Endodermal cell (in vitro differentiated cells): Measurements from ENCODE around the gene MINK1. TPM values are rescaled to one million over a fixed set of nuclear protein-coding genes. Genes with fewer than 3 reads are reported as not detected.
"Not testable (repeated sequence)": the region's sequence is repeated elsewhere in the genome, so short reads cannot be mapped to it uniquely, and the experiment has no call there.

Source experiments
- DNase-seq: peaks from one replicate; pipeline ENCODE4 v3.0.0-alpha.2; 2017
- H3K27ac ChIP-seq: 2 replicates; pipeline ENCODE4 v1.5.1; 2013; ENCODE audit warnings: mild to moderate bottlenecking, low read depth, low read length, moderate library complexity
- H3K27me3 ChIP-seq: 2 replicates; pipeline ENCODE4 v1.6.1; 2013; ENCODE audit warnings: mild to moderate bottlenecking, low read length, moderate library complexity; ENCODE audit not compliant: insufficient read depth, control insufficient read depth, poor library complexity, severe bottlenecking
- H3K36me3 ChIP-seq: 2 replicates; pipeline ENCODE4 v1.7.0; 2013; ENCODE audit warnings: mild to moderate bottlenecking, low read length, moderate library complexity; ENCODE audit not compliant: control insufficient read depth, insufficient read depth
- H3K4me1 ChIP-seq: one replicate; pipeline ENCODE4 v1.7.0; 2013; ENCODE audit warnings: low read length; ENCODE audit not compliant: control insufficient read depth, insufficient read depth
- H3K4me3 ChIP-seq: 2 replicates; pipeline ENCODE4 v1.5.1; 2013; ENCODE audit warnings: mild to moderate bottlenecking, low read length, moderate library complexity
- H3K9ac ChIP-seq: 2 replicates; pipeline ENCODE4 v1.6.1; 2013; ENCODE audit warnings: mild to moderate bottlenecking, low read length, moderate library complexity; ENCODE audit not compliant: poor library complexity, severe bottlenecking; ENCODE audit errors: extremely low read depth
- H3K9me3 ChIP-seq: 2 replicates; pipeline ENCODE4 v1.6.1; 2013; ENCODE audit warnings: mild to moderate bottlenecking, low read length, moderate library complexity; ENCODE audit not compliant: control insufficient read depth
- H3K27ac Mint-ChIP-seq: 2 replicates; pipeline ENCODE4 v1.8.0; 2020; ENCODE audit warnings: mixed read lengths
- H3K27me3 Mint-ChIP-seq: 2 replicates; pipeline ENCODE4 v1.8.0; 2021; ENCODE audit warnings: mild to moderate bottlenecking, mixed read lengths; ENCODE audit not compliant: insufficient read depth
- H3K36me3 Mint-ChIP-seq: 2 replicates; pipeline ENCODE4 v1.8.0; 2020; ENCODE audit warnings: low read depth, mixed read lengths
- H3K4me1 Mint-ChIP-seq: 2 replicates; pipeline ENCODE4 v1.8.0; 2020; ENCODE audit warnings: mixed read lengths
- H3K4me3 Mint-ChIP-seq: 2 replicates; pipeline ENCODE4 v1.8.0; 2020; ENCODE audit warnings: mild to moderate bottlenecking, moderate library complexity, mixed read lengths
- H3K9me3 Mint-ChIP-seq: 2 replicates; pipeline ENCODE4 v1.8.0; 2020; ENCODE audit warnings: mild to moderate bottlenecking, mixed read lengths
- WGBS, 2 experiments: methylation state at CpG; one replicate each; pipeline versions ENCODE4 v1.1.5 to v1.1.7; 2013; ENCODE audit warnings: missing lambda C conversion rate in 2 of 2, mixed read lengths in 1 of 2; ENCODE audit not compliant: insufficient coverage in 1 of 2, insufficient read length in 1 of 2; 5-methylcytosine and 5-hydroxymethylcytosine counted together
- total RNA-seq, 2 donors: library from RNA; stranded (reverse); fragmentation: NEBNext Ultra II Directional in 1 of 2; extraction: Animal tissue kit (Norgen Biotek cat#: 25700) in 1 of 2; gene quantifications; 2 replicates in 1 of 2; 3 replicates in 1 of 2; pipeline ENCODE4 v1.2.1, GENCODE V29; 2021
- TF ChIP-seq, protein P1 (sequence below): fragments of 200-600 bp; sonication (generic); conservative IDR thresholded peaks from 2 replicates; pipeline ENCODE4 v1.5.0; 2021; ENCODE audit warnings: antibody characterized with exemption, mild to moderate bottlenecking

MINK1 gene
- total RNA-seq, 2 donors from 2014 or later: 75.0 to 79.7 TPM

DNA sequence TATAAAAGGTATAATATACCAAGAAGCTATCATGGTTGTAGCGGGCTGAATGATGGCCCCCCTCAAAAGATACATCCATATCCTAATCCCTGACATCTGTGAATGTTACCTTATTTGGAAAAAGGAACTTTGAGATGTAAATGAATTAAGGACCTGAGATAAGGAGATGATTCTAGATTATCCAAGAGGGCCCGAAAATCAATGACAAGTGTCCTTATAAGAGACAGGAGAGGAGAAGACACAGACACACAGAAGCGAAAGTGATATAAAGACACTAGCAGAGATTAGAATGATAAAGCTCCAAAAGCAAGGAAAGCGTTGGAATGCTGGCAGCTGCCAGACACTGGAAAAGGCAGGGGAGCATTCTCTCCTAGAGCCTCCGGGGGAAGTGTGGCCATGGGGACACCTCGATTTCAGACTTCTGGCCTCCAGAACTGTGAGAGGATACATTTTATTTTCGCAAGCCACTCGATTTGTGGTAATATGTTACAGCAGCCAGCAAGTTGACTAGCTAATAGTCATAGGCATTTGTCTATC lies 86.4 kb downstream of the MINK1 start:
- TF ChIP-seq, protein P1, sequence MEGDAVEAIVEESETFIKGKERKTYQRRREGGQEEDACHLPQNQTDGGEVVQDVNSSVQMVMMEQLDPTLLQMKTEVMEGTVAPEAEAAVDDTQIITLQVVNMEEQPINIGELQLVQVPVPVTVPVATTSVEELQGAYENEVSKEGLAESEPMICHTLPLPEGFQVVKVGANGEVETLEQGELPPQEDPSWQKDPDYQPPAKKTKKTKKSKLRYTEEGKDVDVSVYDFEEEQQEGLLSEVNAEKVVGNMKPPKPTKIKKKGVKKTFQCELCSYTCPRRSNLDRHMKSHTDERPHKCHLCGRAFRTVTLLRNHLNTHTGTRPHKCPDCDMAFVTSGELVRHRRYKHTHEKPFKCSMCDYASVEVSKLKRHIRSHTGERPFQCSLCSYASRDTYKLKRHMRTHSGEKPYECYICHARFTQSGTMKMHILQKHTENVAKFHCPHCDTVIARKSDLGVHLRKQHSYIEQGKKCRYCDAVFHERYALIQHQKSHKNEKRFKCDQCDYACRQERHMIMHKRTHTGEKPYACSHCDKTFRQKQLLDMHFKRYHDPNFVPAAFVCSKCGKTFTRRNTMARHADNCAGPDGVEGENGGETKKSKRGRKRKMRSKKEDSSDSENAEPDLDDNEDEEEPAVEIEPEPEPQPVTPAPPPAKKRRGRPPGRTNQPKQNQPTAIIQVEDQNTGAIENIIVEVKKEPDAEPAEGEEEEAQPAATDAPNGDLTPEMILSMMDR: peak; percentile 17
- Mint-ChIP-seq H3K4me1 (peaks cover 4% of the 10 kb centered on the region), H3K36me3 (no peaks in the 10 kb centered on the region), H3K4me3 (no peak overlapping the region), H3K27me3 (no peaks in the 10 kb centered on the region), H3K9me3 (no peaks in the 10 kb centered on the region), H3K27ac (no peak overlapping the region)
- WGBS, 2 experiments: 58 to 78% methylated on average over 6 to 7 of the region's 8 CpGs
- no peaks in the 10 kb centered on the region for H3K27me3 ChIP-seq
- H3K36me3 ChIP-seq: no peaks in the 10 kb centered on the region
- H3K27ac ChIP-seq: no peak overlapping the region
- no peak overlapping the region for H3K9ac ChIP-seq
- H3K4me3 ChIP-seq: no peak overlapping the region
- no peak for DNase-seq
- peaks cover 6% of the 10 kb centered on the region for H3K4me1 ChIP-seq
- no peaks in the 10 kb centered on the region for H3K9me3 ChIP-seq

DNA sequence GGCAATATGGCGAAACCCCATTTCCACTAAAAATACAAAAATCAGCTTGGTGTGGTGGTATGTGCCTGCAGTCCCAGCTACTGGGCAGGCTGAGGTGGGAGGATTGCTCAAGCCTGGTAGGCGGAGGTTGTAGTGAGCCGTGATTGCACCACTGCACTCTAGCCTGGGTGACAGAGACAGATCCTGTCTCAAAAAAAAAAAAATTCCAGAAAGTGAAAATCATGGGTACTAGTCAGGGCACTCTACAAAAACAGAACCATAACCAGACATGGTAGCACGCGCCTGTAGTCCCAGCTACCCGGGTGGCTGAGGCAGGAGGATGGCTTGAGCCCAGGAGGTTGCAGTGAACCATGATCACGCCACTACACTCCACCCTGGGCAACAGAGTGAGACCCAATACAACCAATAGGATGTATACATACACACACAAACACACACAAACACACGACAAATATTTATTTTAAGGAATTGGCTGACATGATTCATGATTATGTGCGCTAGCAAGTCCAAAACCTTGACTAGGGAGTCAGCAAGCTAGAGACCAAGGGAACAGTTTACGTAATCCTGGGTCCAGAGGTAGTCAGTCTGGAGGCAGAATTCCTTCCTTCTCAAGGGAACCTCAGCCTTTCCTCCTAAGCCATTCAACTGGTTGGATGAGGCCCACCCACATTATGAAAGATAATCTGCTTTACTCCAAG lies 87.4 kb downstream of the MINK1 start:
- no peak for DNase-seq
- no peaks in the 10 kb centered on the region for H3K9me3 Mint-ChIP-seq
- no peaks in the 10 kb centered on the region for H3K36me3 Mint-ChIP-seq
- no peaks in the 10 kb centered on the region for H3K27me3 ChIP-seq
- no peak overlapping the region for H3K9ac ChIP-seq
- no peaks in the 10 kb centered on the region for H3K9me3 ChIP-seq
- peaks cover 4% of the 10 kb centered on the region for H3K4me1 Mint-ChIP-seq
- H3K27ac ChIP-seq: no peak overlapping the region
- 95 to 100% methylated on average over 4 to 10 of the region's 10 CpGs for WGBS, 2 experiments
- H3K27me3 Mint-ChIP-seq: no peaks in the 10 kb centered on the region
- no peak overlapping the region for H3K27ac Mint-ChIP-seq
- no peaks in the 10 kb centered on the region for H3K36me3 ChIP-seq
- H3K4me1 ChIP-seq: peaks cover 6% of the 10 kb centered on the region
- TF ChIP-seq, protein P1: no peak
- no peak overlapping the region for H3K4me3 ChIP-seq
- no peak overlapping the region for H3K4me3 Mint-ChIP-seq

DNA sequence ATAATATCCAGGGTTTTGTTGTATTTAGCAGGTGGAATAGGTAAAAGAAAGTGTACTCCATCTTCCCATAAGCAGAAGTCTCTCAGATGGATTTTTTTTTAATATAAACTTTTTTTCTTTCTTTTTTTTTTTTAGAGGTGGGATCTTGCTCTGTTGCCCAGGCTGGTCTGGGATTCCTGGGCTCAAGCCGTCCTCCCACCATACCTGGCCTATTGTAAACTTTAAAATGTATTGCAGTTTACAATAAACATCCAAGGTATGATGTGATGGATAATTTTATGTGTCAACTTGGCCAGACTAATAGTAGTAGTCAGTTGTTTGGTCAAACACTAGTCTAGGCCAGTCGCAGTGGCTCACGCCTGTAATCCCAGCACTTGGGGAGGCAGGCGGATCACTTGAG lies 88.2 kb downstream of the MINK1 start:
- peaks cover 6% of the 10 kb centered on the region for H3K4me1 ChIP-seq
- no peak overlapping the region for H3K9ac ChIP-seq
- no peaks in the 10 kb centered on the region for H3K36me3 ChIP-seq
- H3K9me3 ChIP-seq: no peaks in the 10 kb centered on the region
- no peak for DNase-seq
- Mint-ChIP-seq H3K4me1 (peaks cover 4% of the 10 kb centered on the region), H3K9me3 (no peaks in the 10 kb centered on the region), H3K36me3 (no peaks in the 10 kb centered on the region), H3K27me3 (no peaks in the 10 kb centered on the region), H3K4me3 (no peak overlapping the region), H3K27ac (no peak overlapping the region)
- no peaks in the 10 kb centered on the region for H3K27me3 ChIP-seq
- WGBS, 2 experiments: 92 to 96% methylated on average over 2 to 3 of the region's 4 CpGs
- H3K4me3 ChIP-seq: no peak overlapping the region
- TF ChIP-seq, protein P1: no peak
- no peak overlapping the region for H3K27ac ChIP-seq

DNA sequence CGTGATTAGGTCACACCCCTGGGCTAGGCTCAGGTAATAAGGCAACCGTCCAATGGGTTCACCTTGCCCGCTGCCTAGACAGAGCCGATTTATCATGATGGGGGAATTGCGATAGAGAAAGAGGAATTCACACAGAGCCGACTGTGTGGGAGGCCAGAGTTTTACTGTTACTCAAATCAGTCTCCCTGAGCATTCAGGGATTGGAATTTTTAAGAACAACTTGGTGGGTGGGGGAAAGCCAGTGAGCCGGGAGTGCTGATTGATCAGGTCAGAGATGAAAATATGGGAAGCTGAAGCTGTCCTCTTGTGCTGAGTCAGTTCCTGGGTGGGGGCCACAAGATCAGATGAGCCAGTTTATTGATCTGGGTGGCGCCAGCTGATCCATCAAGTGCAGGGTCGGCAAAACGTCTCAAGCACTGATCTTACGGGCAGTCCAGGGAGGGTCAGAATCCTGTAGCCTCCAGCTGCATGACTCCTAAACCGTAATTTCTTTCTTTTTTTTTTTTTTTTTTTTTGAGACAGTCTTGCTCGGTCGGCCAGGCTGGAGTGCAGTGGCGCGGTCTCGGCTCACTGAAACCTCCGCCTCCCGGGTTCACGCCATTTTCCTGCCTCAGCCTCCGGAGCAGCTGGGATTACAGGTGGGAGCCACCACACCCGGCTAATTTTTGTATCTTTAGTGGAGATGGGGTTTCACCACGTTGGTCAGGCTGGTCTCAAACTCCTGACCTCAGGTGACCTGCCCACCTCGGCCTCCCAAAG lies 93.6 kb downstream of the MINK1 start:
- 92 to 96% methylated on average over 14 to 24 of the region's 24 CpGs for WGBS, 2 experiments
- not testable (repeated sequence) for H3K27me3 Mint-ChIP-seq, H3K9me3 ChIP-seq, H3K9me3 Mint-ChIP-seq, H3K9ac ChIP-seq, H3K27me3 ChIP-seq, DNase-seq, H3K4me1 ChIP-seq, H3K27ac Mint-ChIP-seq, H3K27ac ChIP-seq, H3K36me3 ChIP-seq, H3K4me1 Mint-ChIP-seq, H3K4me3 ChIP-seq, H3K4me3 Mint-ChIP-seq
- peaks cover 10% of the 10 kb centered on the region for H3K36me3 Mint-ChIP-seq
